AG09319 (cell line): ENCODE results near the gene CDK1.

Experiments used
- DNase-seq: peaks from one replicate; pipeline ENCODE4 v3.0.0-alpha.2; 2010; ENCODE audit warnings: low read depth; ENCODE audit errors: extremely low read depth
- TF ChIP-seq, protein P1 (sequence below): IDR thresholded peaks from 2 replicates; pipeline ENCODE4 v1.5.1; 2011; ENCODE audit warnings: low read depth, mild to moderate bottlenecking, inconsistent platforms, low read length, moderate library complexity

CDK1 gene

DNA sequence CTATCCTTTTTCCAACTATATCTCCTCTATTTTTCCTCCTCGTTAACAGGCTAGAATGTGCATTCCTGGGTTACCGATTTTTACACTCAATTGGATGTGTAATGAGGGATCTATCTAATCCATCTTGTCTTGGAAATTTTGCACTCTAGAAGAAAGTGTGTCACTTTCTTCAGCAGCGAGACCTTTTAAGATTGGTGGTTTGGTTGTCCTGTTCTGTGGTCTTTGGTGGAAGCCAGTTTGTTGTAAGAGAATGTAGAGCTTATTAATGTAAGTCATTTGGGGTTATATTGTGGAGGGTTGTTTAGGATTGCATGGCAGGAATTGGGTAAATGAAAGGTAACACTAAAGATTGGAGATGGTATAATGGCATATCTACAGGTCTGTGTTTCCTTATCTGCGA is 16.7 kb downstream of the CDK1 start:
- TF ChIP-seq, protein P1, sequence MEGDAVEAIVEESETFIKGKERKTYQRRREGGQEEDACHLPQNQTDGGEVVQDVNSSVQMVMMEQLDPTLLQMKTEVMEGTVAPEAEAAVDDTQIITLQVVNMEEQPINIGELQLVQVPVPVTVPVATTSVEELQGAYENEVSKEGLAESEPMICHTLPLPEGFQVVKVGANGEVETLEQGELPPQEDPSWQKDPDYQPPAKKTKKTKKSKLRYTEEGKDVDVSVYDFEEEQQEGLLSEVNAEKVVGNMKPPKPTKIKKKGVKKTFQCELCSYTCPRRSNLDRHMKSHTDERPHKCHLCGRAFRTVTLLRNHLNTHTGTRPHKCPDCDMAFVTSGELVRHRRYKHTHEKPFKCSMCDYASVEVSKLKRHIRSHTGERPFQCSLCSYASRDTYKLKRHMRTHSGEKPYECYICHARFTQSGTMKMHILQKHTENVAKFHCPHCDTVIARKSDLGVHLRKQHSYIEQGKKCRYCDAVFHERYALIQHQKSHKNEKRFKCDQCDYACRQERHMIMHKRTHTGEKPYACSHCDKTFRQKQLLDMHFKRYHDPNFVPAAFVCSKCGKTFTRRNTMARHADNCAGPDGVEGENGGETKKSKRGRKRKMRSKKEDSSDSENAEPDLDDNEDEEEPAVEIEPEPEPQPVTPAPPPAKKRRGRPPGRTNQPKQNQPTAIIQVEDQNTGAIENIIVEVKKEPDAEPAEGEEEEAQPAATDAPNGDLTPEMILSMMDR: no peak
- DNase-seq: no peak

DNA sequence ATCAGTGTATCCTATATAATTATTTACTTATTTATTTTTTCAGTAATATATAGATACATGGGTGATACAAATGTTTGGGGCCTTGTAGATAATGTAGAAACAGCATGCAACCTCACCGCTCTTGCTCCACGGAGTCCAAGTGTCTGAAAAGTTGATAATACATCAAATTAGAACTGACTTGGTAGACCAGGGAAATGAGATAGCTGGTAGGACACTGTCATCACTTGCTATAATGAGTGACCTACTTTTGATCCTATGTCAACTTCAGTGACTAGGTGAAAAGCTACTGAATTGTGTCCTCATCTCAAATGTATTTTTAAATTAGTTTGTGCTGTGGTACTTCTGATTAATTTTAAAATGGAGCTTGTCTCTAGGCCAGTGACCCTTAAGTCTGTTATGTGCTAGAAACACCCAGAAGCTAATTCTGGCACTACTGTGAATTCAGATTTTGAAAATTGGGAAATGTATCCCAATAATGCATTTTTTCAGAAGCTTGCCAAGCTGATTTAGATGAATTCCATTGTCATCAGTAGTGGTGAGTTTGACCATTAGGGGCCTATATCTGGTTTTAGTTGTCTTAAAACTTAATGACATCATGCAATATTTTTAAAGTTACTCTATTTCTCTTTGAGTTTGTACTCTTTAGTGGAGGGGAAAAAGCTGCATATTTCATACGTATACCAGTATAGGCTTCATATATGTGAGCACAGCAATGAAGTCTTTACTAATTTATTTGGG is 17.4 kb downstream of the CDK1 start:
- DNase-seq: no peak
- TF ChIP-seq, protein P1: no peak

DNA sequence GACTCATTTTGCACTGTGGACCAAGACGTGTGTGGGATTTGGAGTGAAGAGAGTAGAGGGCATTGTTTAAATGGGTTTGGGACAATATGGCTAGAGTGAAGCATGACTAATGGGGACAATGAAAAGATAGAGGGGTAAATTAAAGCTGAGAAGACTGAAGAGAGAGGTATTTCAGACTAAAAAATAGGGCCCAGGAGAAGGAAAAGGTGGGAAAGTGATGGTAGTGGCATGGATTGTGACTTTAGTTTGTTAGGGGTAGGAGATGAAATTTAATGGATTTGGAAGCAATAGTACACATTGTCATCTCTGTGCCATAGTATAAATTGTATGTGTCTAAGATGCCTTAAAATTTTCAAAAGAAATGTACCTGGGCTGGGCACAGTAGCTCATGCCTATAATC is 18.2 kb downstream of the CDK1 start:
- DNase-seq: no peak
- TF ChIP-seq, protein P1: no peak

DNA sequence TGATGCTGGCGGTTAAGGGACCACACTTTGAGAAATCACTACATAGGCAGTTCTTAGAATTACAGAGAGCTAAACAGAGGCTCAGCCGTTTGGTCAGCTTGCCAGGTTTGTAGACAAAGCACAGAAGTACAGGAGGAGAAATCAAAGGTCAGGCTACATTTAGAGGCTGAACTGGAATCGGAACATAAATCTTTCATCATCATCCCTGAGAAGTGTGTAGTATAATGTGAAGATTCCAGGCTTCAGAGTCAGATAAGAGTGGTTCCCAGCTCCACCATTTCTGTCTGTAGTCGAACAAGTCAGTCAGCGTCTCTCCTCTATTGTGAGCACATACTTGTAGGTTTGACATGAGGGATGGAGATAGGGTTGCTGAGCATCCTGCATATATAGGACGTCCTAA is 18.9 kb downstream of the CDK1 start:
- DNase-seq: no peak
- TF ChIP-seq, protein P1: no peak

DNA sequence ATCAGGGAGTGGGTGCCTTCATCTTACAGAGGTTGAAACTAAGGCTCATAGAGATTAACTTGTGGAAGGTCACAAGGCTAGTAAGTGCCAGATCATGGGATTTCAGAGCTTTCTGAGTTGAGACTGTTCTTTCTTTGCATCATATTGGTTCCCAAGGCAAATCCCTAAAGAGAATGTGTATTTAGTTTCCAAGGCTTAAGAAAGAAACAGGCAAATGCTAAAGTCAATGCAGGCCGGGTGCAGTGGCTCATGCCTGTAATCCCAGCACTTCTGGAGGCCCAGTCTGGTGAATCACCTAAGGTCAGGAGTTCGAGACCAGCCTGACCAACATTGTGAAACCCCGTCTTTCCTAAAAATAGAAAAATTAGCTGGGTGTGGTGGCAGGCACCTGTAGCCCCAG is 19.8 kb downstream of the CDK1 start:
- TF ChIP-seq, protein P1: no peak
- DNase-seq: no peak

DNA sequence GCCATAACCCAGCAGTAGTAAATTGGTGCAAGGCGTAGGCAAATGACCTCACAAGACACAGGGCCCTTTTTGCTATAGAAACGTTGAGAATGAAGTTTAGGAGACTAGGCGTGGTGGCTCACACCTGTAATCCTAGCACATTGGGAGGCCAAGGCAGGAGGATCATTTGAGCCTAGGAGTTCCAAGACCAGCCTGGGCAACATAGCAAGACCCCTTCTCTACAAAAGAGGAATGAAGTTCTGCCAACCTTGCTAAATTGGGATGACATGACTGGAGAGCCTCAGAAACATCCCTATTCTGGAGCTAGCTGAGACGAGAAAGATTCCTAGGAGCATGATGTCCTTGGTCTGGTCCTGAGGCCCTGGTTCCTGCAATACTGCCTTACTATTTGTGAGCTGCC is 20.6 kb downstream of the CDK1 start:
- TF ChIP-seq, protein P1: no peak
- no peak for DNase-seq

DNA sequence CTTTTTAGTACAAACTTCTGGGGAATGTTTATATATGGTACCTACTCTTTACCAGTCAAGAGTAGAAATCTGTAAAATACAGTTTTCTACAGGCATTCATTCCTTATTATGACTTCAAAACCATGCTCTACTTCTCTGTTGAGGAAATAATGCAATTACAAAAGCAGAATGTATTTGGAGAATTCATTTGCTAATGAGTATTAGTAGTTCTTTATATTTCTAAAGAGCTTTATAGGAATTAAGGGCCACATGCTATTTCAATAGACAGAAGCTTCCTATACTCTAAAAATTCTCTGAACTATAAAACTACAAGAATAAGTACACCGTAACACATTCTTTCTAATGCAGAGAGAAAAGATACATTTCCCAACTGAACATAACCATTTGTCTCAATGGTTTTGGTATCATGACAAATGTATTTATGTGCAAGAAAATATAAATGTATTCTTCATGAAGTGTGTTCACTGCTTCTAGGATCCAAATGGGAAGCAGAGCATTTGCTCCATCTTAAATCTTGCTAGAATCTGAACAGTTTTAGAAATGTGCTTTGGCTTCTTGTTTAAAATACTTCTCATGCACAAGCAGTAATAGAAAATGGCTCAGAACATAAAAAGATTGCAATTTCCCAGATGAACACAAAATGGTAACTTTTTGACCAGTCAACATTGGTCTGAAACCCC is 21.8 kb downstream of the CDK1 start:
- no peak for DNase-seq
- TF ChIP-seq, protein P1: no peak
